Ecto neural progenitor cell (in vitro differentiated cells): Measurements from ENCODE around the gene ALB.

Experiments
- DNase-seq: peaks from one replicate; pipeline ENCODE4 v3.0.0-alpha.2; 2018; ENCODE audit warnings: low spot score

Gene ALB

GRCh38 chr4:73431813-73432168, 27.7 kb downstream of the ALB start:
- DNase-seq: no peak

- no peak for DNase-seq
These were observed 28.3 kb downstream of the ALB start for GRCh38 chr4:73432169-73433000.

- DNase-seq: no peak
These were observed 29.1 kb downstream of the ALB start for GRCh38 chr4:73433140-73433539.

GRCh38 chr4:73434311-73434710, 30.2 kb downstream of the ALB start:
- DNase-seq: no peak

GRCh38 chr4:73435984-73436383, 31.9 kb downstream of the ALB start, which contains the start of gene AFP:
Gene AFP (plus strand): TSS chr4:73436221. CDS start chr4:73436263, 42 bp downstream.
- no peak for DNase-seq

- no peak for DNase-seq
These were observed 32.8 kb downstream of the ALB start for GRCh38 chr4:73436674-73437557.

GRCh38 chr4:73437558-73437956, 33.5 kb downstream of the ALB start:
- no peak for DNase-seq

GRCh38 chr4:73438048-73438447, 34.0 kb downstream of the ALB start:
- no peak for DNase-seq

- no peak for DNase-seq
These were observed 34.6 kb downstream of the ALB start for GRCh38 chr4:73438582-73439215.

GRCh38 chr4:73439445-73439844, 35.4 kb downstream of the ALB start:
- no peak for DNase-seq

GRCh38 chr4:73439991-73440390, 35.9 kb downstream of the ALB start:
- DNase-seq: no peak

GRCh38 chr4:73440653-73441052, 36.6 kb downstream of the ALB start:
- no peak for DNase-seq

- DNase-seq: no peak
These were observed 38.2 kb downstream of the ALB start for GRCh38 chr4:73442275-73442674.

- DNase-seq: no peak
These were observed 39.1 kb downstream of the ALB start for GRCh38 chr4:73443224-73443623.

GRCh38 chr4:73445383-73446335, 41.6 kb downstream of the ALB start:
- DNase-seq: no peak

- no peak for DNase-seq
These were observed 42.4 kb downstream of the ALB start for GRCh38 chr4:73446336-73446938.

GRCh38 chr4:73447671-73448070, 43.6 kb downstream of the ALB start:
- DNase-seq: no peak

- no peak for DNase-seq
These were observed 44.5 kb downstream of the ALB start for GRCh38 chr4:73448448-73449203.

- DNase-seq: no peak
These were observed 46.4 kb downstream of the ALB start for GRCh38 chr4:73450398-73451004.

GRCh38 chr4:73451404-73451803, 47.3 kb downstream of the ALB start:
- DNase-seq: no peak
